ENCODE measurements around the gene SIX4. TPM values are rescaled to one million over a fixed set of nuclear protein-coding genes. Genes with fewer than 3 reads are reported as not detected.
"Not testable (repeated sequence)": the region's sequence is repeated elsewhere in the genome, so short reads cannot be mapped to it uniquely, and the experiment has no call there.

The SIX4 gene
- total RNA-seq, 4 donors from 2014 or later = 5.7 to 11.1 (median 6.1) TPM

- no peak for TF ChIP-seq CTCF (IDR thresholded peaks at IDR 0.05)
- no peak for TF ChIP-seq POLR2A (IDR thresholded peaks at IDR 0.05)
- intact Hi-C loops (cut with DNase I) = no loop called here
- Histone ChIP-seq H3K27me3 (no peaks in the 10 kb centered on the region), H3K4me3 (replicated peaks in 1 of 3) (no peak overlapping the region), H3K27ac (no peak overlapping the region), H3K36me3 (no peaks in the 10 kb centered on the region), H3K4me1 (peaks cover 0 to 8% of the 10 kb centered on the region in 2 donors), H3K9me3 (no peaks in the 10 kb centered on the region)
- WGBS, 2 donors = 64 to 77% methylated on average over 4 of the region's 4 CpGs
- no peak for DNase-seq
These were observed 8.8 kb upstream of the SIX4 start for GRCh38 chr14:60732840-60733483.

GRCh38 chr14:60731291-60731690 lies 7.1 kb upstream of the SIX4 start:
- intact Hi-C loops (cut with DNase I); H3K36me3 ChIP-seq; DNase-seq; H3K27ac ChIP-seq; H3K9me3 ChIP-seq; H3K27me3 ChIP-seq; H3K4me1 ChIP-seq; H3K4me3 ChIP-seq (replicated peaks in 1 of 3): not testable (repeated sequence)
- WGBS, 2 donors = 95 to 97% methylated on average over 5 of the region's 5 CpGs

- TF ChIP-seq POLR2A (IDR thresholded peaks at IDR 0.05) = no peak
- Histone ChIP-seq H3K4me1 (peaks cover 7 to 9% of the 10 kb centered on the region in 2 donors), H3K27me3 (no peaks in the 10 kb centered on the region), H3K27ac (peak overlapping the region; percentile 49 to 74 (median 70)), H3K36me3 (no peaks in the 10 kb centered on the region), H3K4me3 (replicated peaks in 1 of 3) (peak overlapping the region; percentile 2 to 83 (median 83)), H3K9me3 (no peaks in the 10 kb centered on the region)
- intact Hi-C loops (cut with DNase I) = no loop called here
- 0 to 2% methylated on average over 15 to 19 of the region's 78 CpGs for WGBS, 2 donors
- DNase-seq = peak; percentile 42 to 52
These were observed 840 bp downstream of the SIX4 start for GRCh38 chr14:60723116-60723906.

GRCh38 chr14:60722357-60723115 lies 1.6 kb downstream of the SIX4 start:
- peaks cover 7 to 9% of the 10 kb centered on the region in 2 donors for H3K4me1 ChIP-seq
- H3K36me3 ChIP-seq = peaks cover 0 to 4% of the 10 kb centered on the region in 2 donors
- TF ChIP-seq CTCF (IDR thresholded peaks at IDR 0.05) (no peak), POLR2A (IDR thresholded peaks at IDR 0.05) (no peak)
- peak; percentile 20 to 29 for DNase-seq
- H3K9me3 ChIP-seq = no peaks in the 10 kb centered on the region
- no peaks in the 10 kb centered on the region for H3K27me3 ChIP-seq
- 1 to 2% methylated on average over 31 to 42 of the region's 60 CpGs for WGBS, 2 donors
- intact Hi-C loops (cut with DNase I) = no loop called here
- H3K27ac ChIP-seq = peak overlapping the region in 2 of 3 donors; percentile 70 to 74
- H3K4me3 ChIP-seq (replicated peaks in 1 of 3) = peak overlapping the region; percentile 2 to 83 (median 83)

GRCh38 chr14:60722107-60722356 lies 2.1 kb downstream of the SIX4 start:
- peaks cover 0 to 4% of the 10 kb centered on the region in 2 donors for H3K36me3 ChIP-seq
- peak overlapping the region in 2 of 3 donors; percentile 5 to 70 for H3K27ac ChIP-seq
- TF ChIP-seq POLR2A (IDR thresholded peaks at IDR 0.05) (no peak), CTCF (IDR thresholded peaks at IDR 0.05) (no peak)
- WGBS, 2 donors = 2% methylated on average over 9 to 10 of the region's 11 CpGs
- H3K9me3 ChIP-seq = no peaks in the 10 kb centered on the region
- no peaks in the 10 kb centered on the region for H3K27me3 ChIP-seq
- peaks cover 7 to 9% of the 10 kb centered on the region in 2 donors for H3K4me1 ChIP-seq
- intact Hi-C loops (cut with DNase I) = no loop called here
- H3K4me3 ChIP-seq (replicated peaks in 1 of 3) = peak overlapping the region; percentile 2 to 83 (median 83)
- DNase-seq = no peak
